HCT116 (cell line): Measurements from ENCODE around the gene THRB. TPM values are rescaled to one million over a fixed set of nuclear protein-coding genes. Genes with fewer than 3 reads are reported as not detected.

Source experiments
- ATAC-seq: fragments of 200-7000 bp; cut with Tn5 transposase; 2 replicates; pipeline ENCODE4 v1.9.1; 2020; ENCODE audit warnings: mild to moderate bottlenecking, moderate library complexity
- BruUV-seq: library from RNA; stranded (reverse); fragments of 400-500 nt; replicated peaks from 2 replicates; lab custom pipeline; 2021; lab: Mats Ljungman, UMichigan
- CTCF ChIA-PET: fragments of 300-600 bp; sonication (Branson Sonifier 250); formaldehyde crosslinking; loops from one replicate; lab custom pipeline; 2021; ENCODE audit warnings: antibody characterized with exemption; lab: Charles Lee
- POLR2A ChIA-PET: fragments of 300-600, 350-600 bp; sonication (Branson Sonifier 250); formaldehyde crosslinking; loops from one replicate; lab custom pipeline; 2021; ENCODE audit warnings: antibody characterized with exemption; lab: Charles Lee
- RAD21 ChIA-PET, 2 experiments: fragments of 300-600 bp; sonication (Branson Sonifier 250); formaldehyde crosslinking; loops; one replicate each; lab custom pipeline; 2023; ENCODE audit warnings: low total read pairs in 2 of 2; ENCODE audit not compliant: uncharacterized antibody in 2 of 2, unreplicated experiment in 2 of 2, low non-redundant PET in 1 of 2; lab: Charles Lee
- DNase-seq: peaks from one replicate; pipeline ENCODE4 v3.0.0-alpha.2; 2010; ENCODE audit warnings: low read depth, low spot score
- H2AFZ ChIP-seq: fragments of 200-600 bp; shearing (Covaris generic), sonication (generic); 2 replicates; pipeline ENCODE4 v1.6.1; 2017; ENCODE audit warnings: low read depth, mixed run types, mixed read lengths, antibody characterized with exemption, low read length; ENCODE audit not compliant: poor library complexity, severe bottlenecking
- H3K27ac ChIP-seq: 2 replicates; pipeline ENCODE4 v1.5.1; 2012; ENCODE audit warnings: low read depth, low read length
- H3K27me3 ChIP-seq: fragments of 200-600 bp; sonication (generic); 2 replicates; pipeline ENCODE4 v1.6.1; 2016; ENCODE audit warnings: mixed run types, low read length, mixed read lengths; ENCODE audit not compliant: insufficient read depth
- H3K36me3 ChIP-seq, 2 experiments: fragments of 200-500 bp in 1 of 2; fragments of 200-600 bp in 1 of 2; sonication (Bioruptor generic) in 1 of 2; sonication (generic) in 1 of 2; 2 replicates each; pipeline versions ENCODE4 v1.5.1 to v1.6.1; 2014 to 2016; ENCODE audit warnings: low read length in 2 of 2, inconsistent platforms in 1 of 2, mixed read lengths in 1 of 2, mixed run types in 1 of 2; ENCODE audit not compliant: insufficient read depth in 2 of 2, control insufficient read depth in 1 of 2
- H3K4me1 ChIP-seq, 2 experiments: fragments of 200-600 bp in 1 of 2; sonication (generic) in 1 of 2; 2 replicates each; pipeline versions ENCODE4 v1.5.1 to v1.6.1; 2012 to 2017; ENCODE audit warnings: low read length in 2 of 2, inconsistent platforms in 1 of 2, mild to moderate bottlenecking in 1 of 2, mixed read lengths in 1 of 2, mixed run types in 1 of 2, moderate library complexity in 1 of 2; ENCODE audit not compliant: insufficient read depth in 2 of 2, control insufficient read depth in 1 of 2
- H3K4me2 ChIP-seq: fragments of 200-600 bp; sonication (generic); 2 replicates; pipeline ENCODE4 v1.6.1; 2017; ENCODE audit warnings: mixed run types, low read length, mixed read lengths
- H3K4me3 ChIP-seq, 2 experiments: fragments of 200-600 bp in 1 of 2; sonication (generic) in 1 of 2; replicated peaks in 1 of 2; 2 replicates each; pipeline ENCODE4 v1.5.1; 2011 to 2016; ENCODE audit warnings: low read length in 2 of 2, control low read depth in 1 of 2, low read depth in 1 of 2, mild to moderate bottlenecking in 1 of 2, mixed read lengths in 1 of 2, mixed run types in 1 of 2
- H3K79me2 ChIP-seq: fragments of 200-600 bp; sonication (generic); 2 replicates; pipeline ENCODE4 v1.6.1; 2017; ENCODE audit warnings: mild to moderate bottlenecking, mixed run types, low read length, moderate library complexity, mixed read lengths; ENCODE audit not compliant: insufficient read depth
- H3K9ac ChIP-seq: fragments of 200-600 bp; sonication (generic); 2 replicates; pipeline ENCODE4 v1.6.1; 2016; ENCODE audit warnings: low read length, mixed read lengths
- H3K9me2 ChIP-seq: fragments of 200-600 bp; sonication (generic), shearing (Covaris generic); 2 replicates; pipeline ENCODE4 v1.6.1; 2017; ENCODE audit warnings: mixed run types, mild to moderate bottlenecking, moderate library complexity; ENCODE audit not compliant: insufficient read depth
- H3K9me3 ChIP-seq, 2 experiments: fragments of 200-500 bp in 1 of 2; fragments of 200-600 bp in 1 of 2; sonication (Bioruptor generic) in 1 of 2; sonication (generic) in 1 of 2; 2 replicates each; pipeline ENCODE4 v1.6.1; 2014 to 2017; ENCODE audit warnings: low read length in 2 of 2, mixed read lengths in 2 of 2, inconsistent platforms in 1 of 2, low read depth in 1 of 2, mild to moderate bottlenecking in 1 of 2, mixed run types in 1 of 2, moderate library complexity in 1 of 2; ENCODE audit not compliant: control insufficient read depth in 1 of 2, insufficient read depth in 1 of 2
- H4K20me1 ChIP-seq: fragments of 200-600 bp; sonication (generic), shearing (Covaris generic); 2 replicates; pipeline ENCODE4 v1.6.1; 2017; ENCODE audit warnings: mixed run types, mild to moderate bottlenecking, moderate library complexity; ENCODE audit not compliant: insufficient read depth
- CEBPB ChIP-seq: IDR thresholded peaks from 2 replicates; pipeline ENCODE4 v1.6.1; 2012; ENCODE audit warnings: low read depth
- CTCF ChIP-seq, 3 experiments: fragments of 200-600 bp in 1 of 3; sonication (generic) in 1 of 3; IDR thresholded peaks in 2 of 3; conservative IDR thresholded peaks in 1 of 3; 2 replicates each; pipeline ENCODE4 v1.5.1; 2012 to 2017; ENCODE audit warnings: low read depth in 2 of 3, low read length in 2 of 3, antibody characterized with exemption in 1 of 3, borderline replicate concordance in 1 of 3, control low read depth in 1 of 3, mild to moderate bottlenecking in 1 of 3, mixed read lengths in 1 of 3, mixed run types in 1 of 3, moderate library complexity in 1 of 3; ENCODE audit not compliant: insufficient read depth in 1 of 3
- EGR1 ChIP-seq: IDR thresholded peaks from 2 replicates; pipeline ENCODE4 v1.6.1; 2012; ENCODE audit warnings: low read depth
- ELF1 ChIP-seq: IDR thresholded peaks from 2 replicates; pipeline ENCODE4 v1.6.1; 2012; ENCODE audit warnings: low read depth, borderline replicate concordance
- EZH2phosphoT487 ChIP-seq: fragments of 200-600 bp; IDR thresholded peaks from 2 replicates; pipeline ENCODE4 v1.6.1; 2018; ENCODE audit warnings: antibody characterized with exemption, borderline replicate concordance
- FOSL1 ChIP-seq: IDR thresholded peaks from 2 replicates; pipeline ENCODE4 v1.6.1; 2012; ENCODE audit warnings: low read depth
- MAX ChIP-seq: IDR thresholded peaks from 2 replicates; pipeline ENCODE4 v1.6.1; 2012
- POLR2A ChIP-seq: IDR thresholded peaks from 2 replicates; pipeline ENCODE4 v1.7.0; 2011; ENCODE audit warnings: borderline replicate concordance; ENCODE audit not compliant: insufficient read depth, insufficient read length; ENCODE audit errors: extremely low read depth
- RAD21 ChIP-seq: IDR thresholded peaks from 2 replicates; pipeline ENCODE4 v1.6.1; 2012; ENCODE audit warnings: low read depth, mild to moderate bottlenecking
- SRF ChIP-seq: IDR thresholded peaks from 2 replicates; pipeline ENCODE4 v1.6.1; 2012; ENCODE audit warnings: low read depth
- YY1 ChIP-seq: IDR thresholded peaks from 2 replicates; pipeline ENCODE4 v1.6.1; 2011; ENCODE audit warnings: low read length, low read depth, moderate library complexity, mild to moderate bottlenecking; ENCODE audit not compliant: insufficient replicate concordance; ENCODE audit errors: extremely low read depth
- ZBTB33 ChIP-seq: IDR thresholded peaks from 2 replicates; pipeline ENCODE4 v1.6.1; 2011; ENCODE audit warnings: mild to moderate bottlenecking, low read length, moderate library complexity; ENCODE audit not compliant: insufficient replicate concordance; ENCODE audit errors: extremely low read depth
- ZFX ChIP-seq: fragments of 450-650 bp; IDR thresholded peaks from 2 replicates; pipeline ENCODE4 v1.6.1; 2017
- intact Hi-C: fragments of 100-400 bp; cut with micrococcal nuclease; formaldehyde crosslinking; loops from 2 replicates; pipeline ENCODE4 v1.10.0; 2022
- total RNA-seq: library from RNA; stranded (reverse); gene quantifications from one replicate; pipeline ENCODE4 v1.2.1, GENCODE V29; 2021; ENCODE audit not compliant: unreplicated experiment

The THRB gene
- total RNA-seq, 1 experiment from 2014 or later, result 2.5 TPM

- POLR2A ChIA-PET, result no interaction called here
Observed at GRCh38 chr3:24273491-24273890, 221.2 kb downstream of the THRB start.

More at GRCh38 chr3:24273491-24273890, 221.2 kb downstream of the THRB start:
- H3K9ac ChIP-seq, result no peak overlapping the region
- H3K4me3 ChIP-seq, result no peak overlapping the region
- ChIA-PET RAD21 (no interaction called here), CTCF (no interaction called here)
- no peaks in the 10 kb centered on the region for H3K79me2 ChIP-seq
- no TSS peak for BruUV-seq
- TF ChIP-seq RAD21, result no peak
- no peak for TF ChIP-seq SRF
- TF ChIP-seq EZH2phosphoT487, result no peak
- no peak for TF ChIP-seq MAX
- TF ChIP-seq ZBTB33, result no peak
- no peak for TF ChIP-seq POLR2A
- TF ChIP-seq EGR1, result no peak
- TF ChIP-seq YY1, result no peak
- no peak for TF ChIP-seq CEBPB
- no peak for TF ChIP-seq FOSL1
- no peak for TF ChIP-seq ELF1
- TF ChIP-seq CTCF (IDR thresholded peaks at IDR 0.05 in 2 of 3, conservative IDR thresholded peaks at IDR 0.05 in 1 of 3; ENCODE audit: borderline replicate concordance in 1 of 3, insufficient read depth in 1 of 3, low read depth in 2 of 3, low read length in 2 of 3), result no peak
- TF ChIP-seq ZFX, result no peak
- ATAC-seq (no peak), DNase-seq (no peak)
- intact Hi-C loops, result no loop called here
- H3K36me3 ChIP-seq, result no peaks in the 10 kb centered on the region
- no peaks in the 10 kb centered on the region for H3K9me3 ChIP-seq
- H4K20me1 ChIP-seq, result no peaks in the 10 kb centered on the region
- H3K27me3 ChIP-seq, result no peaks in the 10 kb centered on the region
- H3K4me2 ChIP-seq, result no peak overlapping the region
- H3K9me2 ChIP-seq, result no peaks in the 10 kb centered on the region
- no peaks in the 10 kb centered on the region for H3K4me1 ChIP-seq
- no peak overlapping the region for H2AFZ ChIP-seq
- no peak overlapping the region for H3K27ac ChIP-seq
